A549 (cell line): ENCODE data around the gene CACNA1D. TPM values are rescaled to one million over a fixed set of nuclear protein-coding genes. Genes with fewer than 3 reads are reported as not detected.

Source experiments
- ATAC-seq, 2 experiments: fragments of 200-7000 bp in 1 of 2; fragments of >200 bp in 1 of 2; cut with Nextera tagmentation in 1 of 2; cut with Tn5 transposase in 1 of 2; 3 replicates each; pipeline versions ENCODE4 v1.8.0 to v1.9.1; 2018 to 2020; ENCODE audit warnings: mild to moderate bottlenecking in 1 of 2, moderate library complexity in 1 of 2
- CTCF ChIA-PET: fragments of 300-600 bp; sonication (Branson Sonifier 250); formaldehyde crosslinking; extraction: SDS; loops from one replicate; lab custom pipeline; 2021; ENCODE audit warnings: antibody characterized with exemption, inconsistent platforms; lab: Yijun Ruan, JAX
- POLR2A ChIA-PET: fragments of 350-600 bp; formaldehyde crosslinking; extraction: SDS; loops from one replicate; lab custom pipeline; 2021; ENCODE audit warnings: antibody characterized with exemption, inconsistent platforms; lab: Yijun Ruan, JAX
- DNase-seq, 2 experiments: peaks; one replicate each; pipeline versions ENCODE4 v3.0.0 to v3.0.0-alpha.2; 2011 to 2016; ENCODE audit warnings: low read depth in 1 of 2, low spot score in 1 of 2
- FAIRE-seq: peaks from 2 replicates; lab custom pipeline; 2011; peaks lifted over from hg19 to GRCh38; lab: Jason Lieb, UNC
- H3K27ac ChIP-seq, 2 experiments: fragments of >200 bp; sonication (Bioruptor Twin); formaldehyde crosslinking; 3 replicates each; pipeline ENCODE4 v1.5.1; 2016 to 2017
- H3K4me1 ChIP-seq: fragments of >200 bp; sonication (Bioruptor Twin); formaldehyde crosslinking; 3 replicates; pipeline ENCODE4 v1.6.1; 2016
- H3K4me2 ChIP-seq: fragments of >200 bp; sonication (Bioruptor Twin); formaldehyde crosslinking; 3 replicates; pipeline ENCODE4 v1.6.1; 2016
- H3K4me3 ChIP-seq: fragments of >200 bp; sonication (Bioruptor Twin); formaldehyde crosslinking; 3 replicates; pipeline ENCODE4 v1.5.1; 2016
- H3K9me3 ChIP-seq: fragments of >200 bp; sonication (Bioruptor Twin); formaldehyde crosslinking; 3 replicates; pipeline ENCODE4 v1.6.1; 2016
- ATOH8 ChIP-seq: fragments of 250-450 bp; sonication (Bioruptor Pico); IDR thresholded peaks from 2 replicates; pipeline ENCODE4 v1.5.0; 2020; ENCODE audit warnings: low read depth, mild to moderate bottlenecking, moderate library complexity
- CBX2 ChIP-seq: fragments of 200-600 bp; sonication (generic); IDR thresholded peaks from 2 replicates; pipeline ENCODE4 v1.6.1; 2016; ENCODE audit warnings: low read depth, mild to moderate bottlenecking, borderline replicate concordance
- CEBPB ChIP-seq, 2 experiments: fragments of >200 bp in 1 of 2; sonication (Bioruptor Twin) in 1 of 2; formaldehyde crosslinking in 1 of 2; IDR thresholded peaks; 2 replicates each; pipeline ENCODE4 v1.6.1; 2012 to 2016
- CHD4 ChIP-seq: fragments of 200-600 bp; sonication (generic); IDR thresholded peaks from 2 replicates; pipeline ENCODE4 v1.6.1; 2016; ENCODE audit warnings: antibody characterized with exemption, mild to moderate bottlenecking, borderline replicate concordance
- E2F6 ChIP-seq: IDR thresholded peaks from 2 replicates; pipeline ENCODE4 v1.6.1; 2012; ENCODE audit warnings: low read depth, borderline replicate concordance
- EHF ChIP-seq: fragments of 250-450 bp; sonication (Bioruptor Pico); IDR thresholded peaks from 2 replicates; pipeline ENCODE4 v1.5.0; 2020; ENCODE audit warnings: mild to moderate bottlenecking
- FOSL2 ChIP-seq, 2 experiments: fragments of 450-650 bp in 1 of 2; fragments of >200 bp in 1 of 2; sonication (Bioruptor Twin) in 1 of 2; formaldehyde crosslinking; IDR thresholded peaks; 2 replicates each; pipeline versions ENCODE4 v1.5.0 to v1.6.1; 2016 to 2020; ENCODE audit warnings: mild to moderate bottlenecking in 1 of 2, moderate library complexity in 1 of 2
- GATA3 ChIP-seq: IDR thresholded peaks from 2 replicates; pipeline ENCODE4 v1.6.1; 2012; ENCODE audit warnings: borderline replicate concordance
- HES2 ChIP-seq: fragments of >200 bp; sonication (Bioruptor Twin); formaldehyde crosslinking; IDR thresholded peaks from 2 replicates; pipeline ENCODE4 v1.6.1; 2016
- HMGXB4 ChIP-seq: fragments of 250-450 bp; sonication (Bioruptor Pico); IDR thresholded peaks from 2 replicates; pipeline ENCODE4 v1.5.0; 2021; ENCODE audit warnings: mild to moderate bottlenecking, moderate library complexity, borderline replicate concordance
- JUN ChIP-seq, 2 experiments: fragments of >200 bp; sonication (Bioruptor Twin); formaldehyde crosslinking; IDR thresholded peaks; 2 replicates in 1 of 2; 3 replicates in 1 of 2; pipeline ENCODE4 v1.6.1; 2016 to 2017
- JUNB ChIP-seq: fragments of >200 bp; sonication (Bioruptor Twin); formaldehyde crosslinking; IDR thresholded peaks from 2 replicates; pipeline ENCODE4 v1.6.1; 2016
- KDM5A ChIP-seq: fragments of 200-600 bp; sonication (generic); IDR thresholded peaks from 2 replicates; pipeline ENCODE4 v1.6.1; 2016; ENCODE audit warnings: antibody characterized with exemption, mild to moderate bottlenecking
- NFE2L2 ChIP-seq: fragments of 150-350 bp; conservative IDR thresholded peaks from 2 replicates; pipeline ENCODE4 v1.6.1; 2014; ENCODE audit warnings: low read length
- NPAS2 ChIP-seq: fragments of 250-450 bp; sonication (Bioruptor Pico); IDR thresholded peaks from 2 replicates; pipeline ENCODE4 v1.8.0; 2022; ENCODE audit warnings: mild to moderate bottlenecking, moderate library complexity, borderline replicate concordance
- POLR2AphosphoS2 ChIP-seq: conservative IDR thresholded peaks from 2 replicates; pipeline ENCODE4 v1.6.1; 2012; ENCODE audit warnings: low read length, improper control_type of control experiment, inconsistent platforms
- RARB ChIP-seq: fragments of 250-450 bp; sonication (Bioruptor Pico); IDR thresholded peaks from 2 replicates; pipeline ENCODE4 v1.8.0; 2021; ENCODE audit warnings: mild to moderate bottlenecking, moderate library complexity
- REST ChIP-seq: fragments of 200-600 bp; sonication (generic); IDR thresholded peaks from 2 replicates; pipeline ENCODE4 v1.6.1; 2016; ENCODE audit warnings: antibody characterized with exemption, mild to moderate bottlenecking, moderate library complexity
- RNF2 ChIP-seq: fragments of 200-600 bp; sonication (generic); IDR thresholded peaks from 2 replicates; pipeline ENCODE4 v1.6.1; 2016; ENCODE audit warnings: low read depth, mild to moderate bottlenecking, antibody characterized with exemption, moderate library complexity, borderline replicate concordance
- TFCP2L1 ChIP-seq: fragments of 250-450 bp; sonication (Bioruptor Pico); IDR thresholded peaks from 2 replicates; pipeline ENCODE4 v1.5.0; 2021; ENCODE audit warnings: mild to moderate bottlenecking
- ZFP36 ChIP-seq: fragments of 450-650 bp; IDR thresholded peaks from 2 replicates; pipeline ENCODE4 v1.6.1; 2014; ENCODE audit warnings: borderline replicate concordance; ENCODE audit not compliant: partially characterized antibody
- ZNF302 ChIP-seq: fragments of 250-450 bp; sonication (Bioruptor Pico); IDR thresholded peaks from 2 replicates; pipeline ENCODE4 v1.9.0; 2021; ENCODE audit warnings: inconsistent platforms, mild to moderate bottlenecking, moderate library complexity
- ZSCAN20 ChIP-seq: fragments of 250-450 bp; sonication (Bioruptor Pico); IDR thresholded peaks from 2 replicates; pipeline ENCODE4 v1.8.0; 2022; ENCODE audit warnings: mild to moderate bottlenecking, moderate library complexity
- WGBS: methylation state at CpG from one replicate; pipeline ENCODE4 v1.1.6; 2017; ENCODE audit errors: missing lambda C conversion rate; 5-methylcytosine and 5-hydroxymethylcytosine counted together
- polyA plus RNA-seq, 4 experiments: library from polyadenylated mRNA; depleted of rRNA in 3 of 4; stranded (reverse); fragments of >200 nt; fragmentation: RNase III in 1 of 4; extraction: RNeasy Plus Mini Kit Qiagen cat#74134 plus additional on column Dnase treatment in 1 of 4; gene quantifications; 2 replicates in 3 of 4; 3 replicates in 1 of 4; pipeline ENCODE4 v1.2.3, GENCODE V29; 2011 to 2017

The CACNA1D gene
- polyA plus RNA-seq, 2 of the 4 experiments (the other 2 are of a cell fraction), result 1.1 to 10.7 TPM

GRCh38 chr3:53579636-53580035 is 85.2 kb downstream of the CACNA1D start:
- no peak overlapping the region for H3K27ac ChIP-seq
- ChIA-PET POLR2A (no interaction called here), CTCF (no interaction called here)
- no peak overlapping the region for H3K4me3 ChIP-seq
- peaks cover 19% of the 10 kb centered on the region; the same call in 2 of the 3 replicates for H3K4me1 ChIP-seq
- no peak overlapping the region for H3K4me2 ChIP-seq
- DNase-seq (no peak), FAIRE-seq (no peak), ATAC-seq (no peak)
- TF ChIP-seq FOSL2 (IDR thresholded peaks at IDR 0.05) (no peak), FOSL2 (CRISPR knock-in tag; IDR thresholded peaks at IDR 0.05) (no peak), HMGXB4 (CRISPR knock-in tag) (no peak), NFE2L2 (no peak), JUNB (no peak), ZNF302 (no peak), JUN (IDR thresholded peaks at IDR 0.05) (no peak), CEBPB (IDR thresholded peaks at IDR 0.05) (no peak), HES2 (no peak), ATOH8 (CRISPR knock-in tag) (no peak), E2F6 (no peak), RNF2 (no peak), GATA3 (no peak), EHF (no peak), POLR2AphosphoS2 (no peak), RARB (CRISPR knock-in tag) (no peak), KDM5A (no peak), NPAS2 (CRISPR knock-in tag) (no peak), ZFP36 (no peak)
- WGBS, result 71% methylated on average over 3 of the region's 3 CpGs
- no peaks in the 10 kb centered on the region for H3K9me3 ChIP-seq

GRCh38 chr3:53581671-53582070 is 87.3 kb downstream of the CACNA1D start:
- H3K9me3 ChIP-seq, result no peaks in the 10 kb centered on the region
- DNase-seq, result no peak
- no peak for TF ChIP-seq CEBPB (IDR thresholded peaks at IDR 0.05)
- TF ChIP-seq CHD4, result no peak
- TF ChIP-seq RNF2, result no peak
- TF ChIP-seq JUNB, result no peak
- TF ChIP-seq, all 56 proteins: peak for 0
- 55% methylated on average over 3 of the region's 3 CpGs for WGBS
- ChIA-PET POLR2A (no interaction called here), CTCF (no interaction called here)
- peaks cover 19% of the 10 kb centered on the region; the same call in 2 of the 3 replicates for H3K4me1 ChIP-seq
- no peak for FAIRE-seq
- no peak for ATAC-seq
- no peak overlapping the region for H3K4me2 ChIP-seq
- H3K4me3 ChIP-seq, result no peak overlapping the region
- H3K27ac ChIP-seq, result no peak overlapping the region

- FAIRE-seq (no peak), DNase-seq (no peak), ATAC-seq (no peak)
- TF ChIP-seq CEBPB (IDR thresholded peaks at IDR 0.05), result no peak
- TF ChIP-seq TFCP2L1 (CRISPR knock-in tag), result no peak
- no peak for TF ChIP-seq JUN (IDR thresholded peaks at IDR 0.05)
- TF ChIP-seq ZNF302, result no peak
- TF ChIP-seq REST, result no peak
- TF ChIP-seq CHD4, result no peak
- TF ChIP-seq ZSCAN20 (CRISPR knock-in tag), result no peak
- no peak for TF ChIP-seq JUNB
- TF ChIP-seq CBX2, result no peak
- WGBS, result 53% methylated on average over 2 of the region's 2 CpGs
- Histone ChIP-seq H3K4me3 (no peak overlapping the region), H3K4me1 (peaks cover 12% of the 10 kb centered on the region), H3K9me3 (no peaks in the 10 kb centered on the region), H3K27ac (peak overlapping the region in 1 of 2 experiments; percentile 47; a peak in 3 of 6 replicates), H3K4me2 (no peak overlapping the region)
- ChIA-PET POLR2A (no interaction called here), CTCF (interaction anchor here (1.1 kb wide), 1 partner anchor 9 kb away, joined by 4 read pairs; no protein-coding TSS in a partner anchor)
Measured at GRCh38 chr3:53583161-53583690, 88.8 kb downstream of the CACNA1D start.
